HG02938 (cell line): Measurements from ENCODE around the gene UAP1L1.
"Not testable (repeated sequence)": the region's sequence is repeated elsewhere in the genome, so short reads cannot be mapped to it uniquely, and the experiment has no call there.

Experiments used
- ATAC-seq: cut with Tn5 transposase; IDR thresholded peaks from one replicate; pipeline ENCODE4 v1.9.1; 2021; ENCODE audit warnings: mild to moderate bottlenecking, moderate library complexity; ENCODE audit not compliant: unreplicated experiment

UAP1L1 gene

GRCh38 chr9:137111788-137112563 is 34.7 kb downstream of the UAP1L1 start:
- no peak for ATAC-seq

GRCh38 chr9:137112564-137113384 is 35.5 kb downstream of the UAP1L1 start:
- no peak for ATAC-seq

GRCh38 chr9:137113385-137114159 is 36.3 kb downstream of the UAP1L1 start:
- no peak for ATAC-seq

GRCh38 chr9:137114220-137114612 is 36.9 kb downstream of the UAP1L1 start:
- no peak for ATAC-seq

GRCh38 chr9:137114613-137115393 is 37.5 kb downstream of the UAP1L1 start, which contains the start of gene DPP7:
Gene DPP7 (minus strand): TSS chr9:137114733. CDS start chr9:137114713, 20 bp downstream.
- no peak for ATAC-seq

- no peak for ATAC-seq
Observed at GRCh38 chr9:137115394-137116026, 38.2 kb downstream of the UAP1L1 start.

- no peak for ATAC-seq
Observed at GRCh38 chr9:137116027-137116507, 38.8 kb downstream of the UAP1L1 start.

- no peak for ATAC-seq
Observed at GRCh38 chr9:137116728-137117127, 39.4 kb downstream of the UAP1L1 start.

- no peak for ATAC-seq
Observed at GRCh38 chr9:137117269-137117731, 40.0 kb downstream of the UAP1L1 start.

GRCh38 chr9:137118092-137118603 is 40.8 kb downstream of the UAP1L1 start:
- ATAC-seq: not testable (repeated sequence)

GRCh38 chr9:137121927-137122795 is 44.8 kb downstream of the UAP1L1 start:
- ATAC-seq: not testable (repeated sequence)

GRCh38 chr9:137122796-137123467 is 45.6 kb downstream of the UAP1L1 start:
- ATAC-seq: not testable (repeated sequence)

GRCh38 chr9:137123468-137123837 is 46.1 kb downstream of the UAP1L1 start:
- no peak for ATAC-seq

GRCh38 chr9:137123952-137124462 is 46.7 kb downstream of the UAP1L1 start:
- ATAC-seq: not testable (repeated sequence)

- ATAC-seq: no peak
Observed at GRCh38 chr9:137126786-137127185, 49.5 kb downstream of the UAP1L1 start.

GRCh38 chr9:137127301-137128157 is 50.2 kb downstream of the UAP1L1 start:
- ATAC-seq: no peak
